ACHN (cell line): ENCODE data around the gene ADPRHL1.

Experiments used
- DNase-seq: peaks from one replicate; pipeline ENCODE4 v3.0.0-alpha.2; 2015
- in situ Hi-C: cut with HindIII; loops from 2 replicates; pipeline ENCODE4 v1.10.0; 2017; ENCODE audit warnings: low sequenced_read_pairs, low pct_ligation_motif_present, low pct_unique_long_range_greater_than_20kb

The ADPRHL1 gene

GRCh38 chr13:113367020-113367560 lies 86.2 kb downstream of the ADPRHL1 start:
- in situ Hi-C loops: no loop called here
- no peak for DNase-seq

GRCh38 chr13:113365971-113366588 lies 87.2 kb downstream of the ADPRHL1 start:
- in situ Hi-C loops: no loop called here
- no peak for DNase-seq

- no peak for DNase-seq
- in situ Hi-C loops: no loop called here
These were observed 87.7 kb downstream of the ADPRHL1 start for GRCh38 chr13:113365583-113365970.

- DNase-seq: no peak
- in situ Hi-C loops: no loop called here
These were observed 88.2 kb downstream of the ADPRHL1 start for GRCh38 chr13:113364901-113365582.

- in situ Hi-C loops: no loop called here
- no peak for DNase-seq
These were observed 88.9 kb downstream of the ADPRHL1 start for GRCh38 chr13:113364311-113364889.

- in situ Hi-C loops: no loop called here
These were observed 91.9 kb downstream of the ADPRHL1 start for GRCh38 chr13:113361406-113361805.

GRCh38 chr13:113360446-113360845 lies 92.8 kb downstream of the ADPRHL1 start:
- in situ Hi-C loops: no loop called here
- no peak for DNase-seq

More at GRCh38 chr13:113361406-113361805, 91.9 kb downstream of the ADPRHL1 start:
- no peak for DNase-seq

- in situ Hi-C loops: no loop called here
- no peak for DNase-seq
These were observed 93.7 kb downstream of the ADPRHL1 start for GRCh38 chr13:113359571-113359970.

- DNase-seq: no peak
- in situ Hi-C loops: no loop called here
These were observed 94.6 kb downstream of the ADPRHL1 start for GRCh38 chr13:113358653-113359190.

GRCh38 chr13:113357529-113357928 lies 95.8 kb downstream of the ADPRHL1 start:
- in situ Hi-C loops: no loop called here

GRCh38 chr13:113356596-113356995 lies 96.7 kb downstream of the ADPRHL1 start:
- DNase-seq: no peak
- in situ Hi-C loops: no loop called here

More at GRCh38 chr13:113357529-113357928, 95.8 kb downstream of the ADPRHL1 start:
- peak; percentile 47 for DNase-seq

GRCh38 chr13:113355621-113356020 lies 97.7 kb downstream of the ADPRHL1 start:
- no peak for DNase-seq
- in situ Hi-C loops: no loop called here

GRCh38 chr13:113354831-113355610 lies 98.3 kb downstream of the ADPRHL1 start:
- no peak for DNase-seq
- in situ Hi-C loops: no loop called here

GRCh38 chr13:113353254-113353653 lies 100.0 kb downstream of the ADPRHL1 start:
- in situ Hi-C loops: no loop called here
- DNase-seq: no peak

- in situ Hi-C loops: no loop called here
These were observed 101.7 kb downstream of the ADPRHL1 start for GRCh38 chr13:113351514-113352026.

GRCh38 chr13:113350938-113351335 lies 102.4 kb downstream of the ADPRHL1 start:
- DNase-seq: no peak
- in situ Hi-C loops: no loop called here

More at GRCh38 chr13:113351514-113352026, 101.7 kb downstream of the ADPRHL1 start:
- no peak for DNase-seq

GRCh38 chr13:113350065-113350937 lies 103.0 kb downstream of the ADPRHL1 start:
- DNase-seq: no peak

More at GRCh38 chr13:113350065-113350937, 103.0 kb downstream of the ADPRHL1 start:
- in situ Hi-C loops: no loop called here
